ENCODE data around the gene CDH5.

The CDH5 gene

GRCh38 chr16:66430214-66430613, 63.7 kb downstream of the CDH5 start:
- TF ChIP-seq CTCF (IDR thresholded peaks at IDR 0.05; ENCODE audit: insufficient read depth, low read depth, low read length, missing control alignments): no peak
- DNase-seq (ENCODE audit: low read depth): no peak
- no peak overlapping the region for H3K4me3 ChIP-seq (ENCODE audit: low read depth, low read length)

GRCh38 chr16:66431760-66432159, 65.3 kb downstream of the CDH5 start:
- no peak for DNase-seq (ENCODE audit: low read depth)

GRCh38 chr16:66432429-66432828, 65.9 kb downstream of the CDH5 start:
- H3K4me3 ChIP-seq (ENCODE audit: low read depth, low read length): no peak overlapping the region

More at GRCh38 chr16:66431760-66432159, 65.3 kb downstream of the CDH5 start:
- no peak for TF ChIP-seq CTCF (IDR thresholded peaks at IDR 0.05; ENCODE audit: insufficient read depth, low read depth, low read length, missing control alignments)
- no peak overlapping the region for H3K4me3 ChIP-seq (ENCODE audit: low read depth, low read length)

DNA sequence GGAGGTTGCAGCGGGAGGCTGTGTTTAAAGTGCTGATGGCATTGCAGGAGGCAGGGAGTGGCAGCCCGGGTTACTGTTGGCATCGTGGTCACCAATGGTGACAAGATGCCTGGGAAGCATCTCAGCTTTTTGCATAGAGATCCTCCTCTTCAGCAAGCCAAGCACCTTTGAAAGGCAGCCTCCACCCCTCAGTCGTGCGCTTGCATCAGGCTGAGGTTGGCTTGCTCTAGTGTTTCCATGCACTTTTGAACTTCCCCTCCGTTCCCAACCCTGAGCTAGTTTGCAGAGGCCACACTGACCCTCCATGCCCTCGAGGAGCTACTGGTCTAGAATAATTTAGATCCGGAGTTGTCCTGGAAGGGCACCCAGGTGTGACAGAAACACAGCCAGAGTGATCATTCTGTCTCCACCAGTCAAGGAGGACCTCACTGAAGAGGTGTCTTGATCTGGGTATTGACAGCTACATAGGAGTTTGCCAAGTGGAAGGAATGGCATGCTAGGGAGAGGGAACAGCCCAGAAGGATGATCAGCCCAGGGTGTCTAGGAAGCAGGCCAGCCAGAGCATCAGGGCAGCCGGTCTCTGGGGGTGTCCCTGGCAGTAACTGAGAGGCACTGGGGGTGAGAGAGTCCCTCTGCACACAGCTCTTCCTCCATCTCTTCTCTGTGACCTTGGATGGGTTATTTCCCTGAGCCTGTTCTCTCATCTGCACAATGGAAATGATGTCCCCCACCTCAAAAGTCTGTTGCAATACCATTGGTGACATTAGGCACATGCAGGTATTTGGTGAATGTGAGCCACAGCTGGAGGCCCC, 68.3 kb downstream of the CDH5 start:
- H3K4me3 ChIP-seq (ENCODE audit: low read depth, low read length): no peak overlapping the region
- DNase-seq (ENCODE audit: low read depth): no peak
- TF ChIP-seq CTCF (IDR thresholded peaks at IDR 0.05; ENCODE audit: insufficient read depth, low read depth, low read length, missing control alignments): no peak

More at GRCh38 chr16:66432429-66432828, 65.9 kb downstream of the CDH5 start:
- DNase-seq (ENCODE audit: low read depth): no peak
- no peak for TF ChIP-seq CTCF (IDR thresholded peaks at IDR 0.05; ENCODE audit: insufficient read depth, low read depth, low read length, missing control alignments)

- TF ChIP-seq CTCF (IDR thresholded peaks at IDR 0.05; ENCODE audit: insufficient read depth, low read depth, low read length, missing control alignments): no peak
- no peak for DNase-seq (ENCODE audit: low read depth)
- H3K4me3 ChIP-seq (ENCODE audit: low read depth, low read length): no peak overlapping the region
These were observed 69.4 kb downstream of the CDH5 start for GRCh38 chr16:66435896-66436295.

DNA sequence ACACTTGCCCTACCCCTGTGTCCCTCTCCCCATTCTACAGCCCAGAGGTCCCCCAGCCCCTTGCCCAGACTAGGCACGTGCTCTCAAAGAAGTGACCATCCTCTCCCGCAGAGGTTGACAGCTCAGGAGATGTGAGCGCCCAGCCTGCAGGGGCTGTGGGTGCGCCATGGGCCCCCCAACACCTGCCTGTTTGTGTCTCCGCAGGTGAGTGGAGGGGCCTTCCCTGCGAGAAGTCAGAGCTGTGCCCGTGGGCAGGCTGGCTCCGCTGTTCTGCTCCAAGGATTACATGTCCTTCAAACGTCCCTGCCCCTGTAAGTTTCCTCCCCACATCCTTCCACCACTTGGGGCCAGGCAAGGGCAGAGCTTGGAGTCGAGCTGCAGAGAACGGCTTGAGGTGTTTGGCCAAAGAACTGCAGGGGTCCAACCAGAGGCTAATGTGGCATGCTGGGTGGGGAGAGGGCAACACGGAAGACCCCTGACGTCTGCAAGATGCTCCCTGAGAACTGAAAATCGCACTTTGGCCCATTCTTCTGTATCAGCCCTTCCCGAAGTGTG, 71.0 kb downstream of the CDH5 start:
- DNase-seq (ENCODE audit: low read depth): no peak
- no peak overlapping the region for H3K4me3 ChIP-seq (ENCODE audit: low read depth, low read length)
- no peak for TF ChIP-seq CTCF (IDR thresholded peaks at IDR 0.05; ENCODE audit: insufficient read depth, low read depth, low read length, missing control alignments)
